ENCODE data around the gene PRKD2.

PRKD2 gene

GRCh38 chr19:46685189-46685588 is 31.7 kb downstream of the PRKD2 start:
- TF ChIP-seq CTCF (IDR thresholded peaks at IDR 0.05; ENCODE audit: insufficient read depth, low read depth, low read length, missing control alignments): no peak
- no peak overlapping the region for H3K4me3 ChIP-seq (ENCODE audit: low read length)
- DNase-seq (ENCODE audit: low read depth): no peak

- TF ChIP-seq CTCF (IDR thresholded peaks at IDR 0.05; ENCODE audit: insufficient read depth, low read depth, low read length, missing control alignments): no peak
- DNase-seq (ENCODE audit: low read depth): peak; percentile 53
- H3K4me3 ChIP-seq (ENCODE audit: low read length): no peak overlapping the region
These were observed 38.7 kb downstream of the PRKD2 start for GRCh38 chr19:46678110-46678732.

- TF ChIP-seq CTCF (IDR thresholded peaks at IDR 0.05; ENCODE audit: insufficient read depth, low read depth, low read length, missing control alignments): no peak
- H3K4me3 ChIP-seq (ENCODE audit: low read length): no peak overlapping the region
- DNase-seq (ENCODE audit: low read depth): peak; percentile 50
These were observed 42.3 kb downstream of the PRKD2 start for GRCh38 chr19:46674416-46675178.

GRCh38 chr19:46670813-46671212 is 46.1 kb downstream of the PRKD2 start:
- no peak for TF ChIP-seq CTCF (IDR thresholded peaks at IDR 0.05; ENCODE audit: insufficient read depth, low read depth, low read length, missing control alignments)
- no peak overlapping the region for H3K4me3 ChIP-seq (ENCODE audit: low read length)
- DNase-seq (ENCODE audit: low read depth): peak; percentile 28

- H3K4me3 ChIP-seq (ENCODE audit: low read length): no peak overlapping the region
- TF ChIP-seq CTCF (IDR thresholded peaks at IDR 0.05; ENCODE audit: insufficient read depth, low read depth, low read length, missing control alignments): no peak
- DNase-seq (ENCODE audit: low read depth): no peak
These were observed 48.3 kb downstream of the PRKD2 start for GRCh38 chr19:46668662-46669061.

GRCh38 chr19:46665072-46665471 is 51.8 kb downstream of the PRKD2 start:
- TF ChIP-seq CTCF (IDR thresholded peaks at IDR 0.05; ENCODE audit: insufficient read depth, low read depth, low read length, missing control alignments): no peak
- no peak for DNase-seq (ENCODE audit: low read depth)

More at GRCh38 chr19:46665072-46665471, 51.8 kb downstream of the PRKD2 start:
- no peak overlapping the region for H3K4me3 ChIP-seq (ENCODE audit: low read length)

All from epithelial cell of esophagus (primary cell).